GM19397 (cell line): ENCODE results near the gene PAM.
"Not testable (repeated sequence)": the region's sequence is repeated elsewhere in the genome, so short reads cannot be mapped to it uniquely, and the experiment has no call there.

Experiments
- ATAC-seq: cut with Tn5 transposase; IDR thresholded peaks from one replicate; pipeline ENCODE4 v1.9.1; 2021; ENCODE audit warnings: mild to moderate bottlenecking, moderate library complexity; ENCODE audit not compliant: unreplicated experiment

The PAM gene

DNA sequence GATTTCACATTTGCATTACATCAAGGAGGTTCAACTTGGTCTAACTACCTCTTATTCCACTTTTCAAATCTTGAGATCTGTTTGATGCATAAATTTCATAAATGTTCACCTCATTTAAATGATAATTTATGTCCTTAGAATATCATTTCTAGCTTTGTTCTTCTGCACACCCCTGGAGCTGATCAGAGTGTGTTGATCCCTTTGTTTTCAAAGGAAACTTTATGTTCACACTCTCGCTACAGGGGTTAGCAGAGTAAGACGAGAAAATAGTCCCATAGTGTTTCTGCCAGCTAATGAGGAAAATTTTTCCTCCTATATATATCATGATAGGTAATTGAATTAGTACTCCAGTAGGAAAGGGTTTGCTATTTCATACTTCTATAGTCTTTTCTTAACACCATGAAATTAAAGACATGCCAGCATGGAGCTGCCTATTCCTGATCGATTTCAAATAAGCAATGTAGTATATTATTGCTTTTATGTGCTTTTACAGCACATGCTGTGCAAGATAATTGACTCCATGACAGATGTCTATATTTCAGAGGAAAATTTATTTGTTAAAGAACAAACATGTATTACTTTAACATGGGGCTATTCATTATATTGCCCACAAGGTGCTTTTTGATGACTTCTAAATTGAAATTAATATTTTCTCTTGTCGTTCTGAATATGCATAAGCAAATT is 4.8 kb upstream of the PAM start:
- no peak for ATAC-seq

- not testable (repeated sequence) for ATAC-seq
These were observed 3.2 kb upstream of the PAM start for GRCh38 chr5:102751903-102752376.

DNA sequence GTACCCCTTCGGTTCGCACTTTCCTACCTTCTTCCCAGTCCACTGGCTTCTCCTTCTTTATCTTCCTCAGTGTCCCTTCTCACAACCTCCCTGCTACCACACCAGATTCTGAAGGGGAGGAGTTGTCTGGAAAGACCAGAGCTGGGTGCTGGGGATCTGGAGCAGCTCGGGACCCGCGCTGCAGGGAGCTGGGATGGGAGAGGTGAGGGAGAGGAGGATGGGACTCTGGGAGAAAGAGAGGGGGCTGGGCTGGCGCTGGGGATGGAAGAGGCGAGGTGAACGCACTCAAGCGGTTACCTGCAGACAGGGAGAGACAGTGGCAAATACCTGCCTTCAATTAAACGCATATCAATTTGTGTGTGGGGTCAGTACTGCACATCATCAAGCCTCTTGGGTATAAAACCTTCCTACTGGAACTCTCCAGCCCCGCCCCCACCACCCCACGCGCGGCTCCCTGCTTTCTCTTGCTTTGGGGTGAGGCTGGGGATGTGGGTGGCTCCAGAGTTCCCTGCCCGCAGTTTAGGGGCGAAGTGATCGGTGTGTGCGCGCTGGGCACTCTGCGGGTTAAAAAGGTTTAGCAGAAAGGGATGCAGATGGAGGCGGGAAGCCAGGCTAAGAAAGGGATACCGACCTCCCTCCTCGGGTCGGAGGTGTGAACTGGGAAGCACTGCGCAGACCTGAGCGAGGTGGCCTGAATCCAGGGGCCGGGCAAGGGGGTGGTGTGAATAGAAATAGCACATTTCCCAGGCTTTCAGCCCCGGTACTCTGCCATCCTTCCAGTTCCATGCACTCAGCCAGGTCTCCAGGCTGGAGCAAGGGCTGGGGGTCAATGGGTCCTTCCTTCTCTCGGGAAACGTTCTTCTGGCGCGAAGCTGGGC is 977 bp upstream of the PAM start:
- peak; percentile 4 for ATAC-seq

GRCh38 chr5:102755686-102756371 is 724 bp downstream of the PAM start:
- peak; percentile 56 for ATAC-seq

- no peak for ATAC-seq
These were observed 3.5 kb downstream of the PAM start for GRCh38 chr5:102758576-102758975.

DNA sequence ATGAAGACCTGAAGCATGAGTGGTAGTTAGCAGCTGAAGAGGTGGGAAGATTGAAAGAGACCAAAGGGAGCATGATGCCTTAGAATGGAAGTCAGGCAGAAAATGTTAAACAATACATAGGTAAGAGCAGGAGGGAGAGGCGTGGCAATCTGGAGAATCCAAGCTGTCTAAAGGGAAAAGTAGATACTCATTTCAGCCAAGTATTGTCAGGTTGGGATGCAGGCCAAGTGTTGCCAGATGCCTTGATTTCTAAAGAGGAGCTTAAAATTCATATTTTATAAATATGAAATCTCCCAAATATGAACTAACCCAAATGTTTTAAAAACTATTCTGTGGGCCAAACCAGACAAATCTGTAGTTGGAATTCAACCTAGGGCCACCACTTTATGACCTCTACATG is 4.2 kb downstream of the PAM start:
- ATAC-seq = no peak

DNA sequence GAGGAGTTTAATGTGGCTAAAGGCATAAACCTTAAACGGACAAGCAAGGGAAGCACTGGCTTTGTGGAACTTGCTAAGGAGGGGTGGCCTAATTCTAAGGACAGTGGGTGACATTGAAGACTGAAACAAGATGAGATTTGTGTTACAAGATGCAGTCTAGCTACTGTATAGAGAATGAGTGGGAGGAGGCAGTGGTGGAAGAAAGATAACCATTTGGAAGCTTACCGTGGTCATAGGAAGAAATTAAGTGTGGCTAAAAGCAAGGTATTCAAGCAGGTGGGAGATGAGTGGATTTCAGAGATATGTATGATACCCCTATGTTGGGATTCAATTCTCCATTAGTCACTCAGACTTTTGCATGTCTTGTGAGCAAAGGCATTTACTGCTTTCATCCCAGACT is 4.6 kb downstream of the PAM start:
- ATAC-seq = no peak

DNA sequence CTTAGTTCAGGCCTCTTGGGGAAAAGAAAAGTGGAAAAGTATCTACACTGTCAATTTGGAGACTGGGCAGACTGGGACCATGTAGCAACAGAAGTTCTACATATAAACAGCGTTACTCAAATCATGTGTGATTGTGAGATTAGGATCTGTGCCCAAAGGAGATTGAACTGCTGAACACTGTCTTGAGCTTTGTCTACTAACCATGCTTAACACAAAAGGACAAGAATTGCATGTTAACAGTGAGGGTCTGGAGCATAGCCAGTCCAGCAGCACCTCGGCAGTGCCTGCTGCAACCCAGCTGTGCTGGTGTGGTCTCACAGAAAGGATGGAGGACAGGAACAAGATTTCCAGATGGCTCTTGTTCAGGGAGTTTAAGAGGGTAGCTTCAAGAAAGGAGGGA is 5.7 kb downstream of the PAM start:
- ATAC-seq = no peak

GRCh38 chr5:102762095-102762534 is 7.0 kb downstream of the PAM start:
- peak; percentile 75 for ATAC-seq

GRCh38 chr5:102762562-102763227 is 7.6 kb downstream of the PAM start:
- ATAC-seq = no peak

DNA sequence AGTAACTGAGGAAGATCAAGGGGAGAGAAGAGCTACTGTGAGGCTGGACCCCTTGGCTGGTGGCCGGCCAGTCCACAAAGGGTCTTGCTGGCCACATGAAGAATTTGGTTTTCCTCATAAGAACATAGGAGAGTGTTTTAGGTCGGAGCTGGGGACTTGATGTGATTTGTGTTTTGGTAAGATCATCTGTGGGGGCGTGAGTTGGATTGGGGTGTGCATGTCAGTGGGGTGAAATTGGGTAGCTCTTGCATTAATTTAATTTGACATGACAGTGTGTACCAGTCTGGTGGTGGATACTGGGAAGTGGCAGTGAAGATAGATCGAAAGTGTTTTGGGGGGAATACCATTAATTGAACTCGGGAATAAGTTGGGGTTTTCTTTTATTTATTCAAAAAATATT is 8.6 kb downstream of the PAM start:
- ATAC-seq = no peak

- no peak for ATAC-seq
These were observed 9.4 kb downstream of the PAM start for GRCh38 chr5:102764381-102765004.

GRCh38 chr5:102765350-102765749 is 10.2 kb downstream of the PAM start:
- ATAC-seq = no peak

GRCh38 chr5:102766295-102767090 is 11.4 kb downstream of the PAM start:
- no peak for ATAC-seq

GRCh38 chr5:102767862-102768261 is 12.8 kb downstream of the PAM start:
- ATAC-seq = no peak

DNA sequence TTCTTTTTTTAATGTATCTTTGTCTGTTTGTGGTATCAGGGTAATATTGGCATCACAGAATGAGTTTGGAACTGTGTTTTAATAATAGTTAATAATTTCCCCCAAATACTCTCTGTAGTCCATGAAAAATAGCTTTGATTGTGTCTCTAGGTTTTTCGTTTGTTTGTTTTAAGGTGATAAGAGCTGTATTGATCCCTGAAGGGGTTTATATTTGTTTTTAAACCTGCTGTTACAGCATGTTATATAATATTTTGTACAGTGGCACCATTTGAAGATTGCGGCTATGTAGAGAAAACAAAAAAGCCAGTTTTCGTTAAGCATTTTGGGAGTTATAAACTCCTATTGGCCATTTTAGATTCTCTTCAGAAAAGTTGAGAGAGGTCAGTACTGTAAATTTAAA is 15.7 kb downstream of the PAM start:
- no peak for ATAC-seq

DNA sequence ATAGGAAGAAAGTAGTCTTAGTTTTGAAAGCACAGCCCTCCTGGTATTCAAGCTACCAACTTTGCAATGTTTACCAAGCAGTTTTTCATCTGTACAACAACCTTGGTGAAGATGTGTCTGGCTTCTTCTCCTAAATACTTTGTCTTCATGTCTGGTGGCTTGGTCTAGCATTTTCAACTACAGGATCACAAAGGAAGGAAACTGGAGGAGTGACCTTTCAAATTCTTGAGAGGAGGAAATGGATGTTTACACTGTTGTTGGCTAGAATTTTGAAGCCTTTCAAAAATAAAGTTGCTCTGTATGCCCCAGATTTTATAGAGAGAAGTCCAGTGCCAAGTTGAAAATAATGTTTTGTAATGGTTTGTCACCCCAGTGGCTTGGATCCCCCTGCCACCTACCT is 16.3 kb downstream of the PAM start:
- ATAC-seq = no peak

GRCh38 chr5:102772273-102772672 is 17.2 kb downstream of the PAM start:
- no peak for ATAC-seq

DNA sequence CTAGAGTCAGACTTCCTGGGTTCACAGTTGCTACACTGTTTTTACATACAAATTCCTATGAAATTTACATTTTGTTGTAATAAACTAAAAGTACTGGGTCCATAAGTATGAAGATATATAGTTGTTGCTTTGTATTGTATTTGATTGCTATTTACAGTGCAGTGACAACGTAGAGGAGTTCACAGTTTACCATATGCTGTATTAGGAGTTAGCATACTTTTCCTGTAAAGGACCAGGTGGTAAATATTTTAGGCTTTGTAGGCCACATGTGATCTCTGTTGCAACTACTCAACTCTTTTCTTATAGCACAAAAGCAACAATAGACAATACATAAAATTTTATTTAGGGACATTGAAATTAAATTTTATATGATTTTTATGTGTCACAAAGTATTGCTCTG is 18.0 kb downstream of the PAM start:
- ATAC-seq = no peak

DNA sequence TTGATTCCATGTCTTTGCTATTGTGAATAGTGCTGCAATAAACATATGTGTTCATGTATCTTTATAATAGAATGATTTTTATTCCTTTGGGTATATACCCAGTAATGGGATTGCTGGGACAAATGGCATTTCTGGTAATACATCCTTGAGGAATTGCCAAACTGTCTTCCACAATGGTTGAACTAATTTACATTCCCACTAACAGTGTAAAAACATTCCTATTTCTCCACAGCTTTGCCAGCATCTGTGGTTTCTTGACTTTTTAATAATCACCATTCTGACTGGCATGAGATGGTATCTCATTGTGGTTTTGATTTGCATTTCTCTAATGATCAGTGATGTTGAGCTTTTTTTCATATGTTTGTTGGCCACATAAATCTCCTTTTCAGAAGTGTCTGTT is 20.7 kb downstream of the PAM start:
- ATAC-seq = not testable (repeated sequence)
